ENCODE data around the gene LBH.

The LBH gene

DNA sequence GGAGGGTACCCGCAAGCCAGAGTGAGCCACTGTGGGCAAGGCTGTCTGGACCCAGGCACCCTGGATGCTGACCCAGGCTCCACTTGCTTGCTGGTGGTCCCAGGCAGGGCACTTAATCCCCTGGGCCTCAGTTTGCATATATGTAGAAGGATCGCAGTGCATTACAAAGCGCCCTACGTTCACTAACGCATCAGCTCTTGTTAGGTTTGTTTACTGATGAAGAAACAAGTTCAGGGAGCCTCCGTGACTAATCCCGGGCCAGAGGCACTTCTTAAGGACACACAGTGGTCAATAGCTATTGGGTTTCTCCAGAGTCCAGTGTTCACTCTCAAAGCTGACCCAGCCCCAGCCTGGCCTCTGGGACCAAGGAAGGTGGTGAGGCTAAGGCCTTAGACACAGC lies 70.2 kb downstream of the LBH start:
- Histone ChIP-seq H3K4me1 (ENCODE audit: low read length) (peaks cover 16% of the 10 kb centered on the region), H3K4me2 (ENCODE audit: low read length) (no peak overlapping the region), H3K79me2 (ENCODE audit: low read length) (no peaks in the 10 kb centered on the region), H2AFZ (ENCODE audit: low read depth, low read length) (no peak overlapping the region), H3K9me3 (ENCODE audit: insufficient read depth, low read length) (no peaks in the 10 kb centered on the region), H3K27ac (ENCODE audit: low read length) (no peak overlapping the region), H3K9ac (ENCODE audit: low read length) (no peak overlapping the region), H3K27me3 (ENCODE audit: low read depth, low read length) (peaks cover 65% of the 10 kb centered on the region), H3K36me3 (replicated peaks; ENCODE audit: low read depth, low read length) (no peaks in the 10 kb centered on the region), H4K20me1 (ENCODE audit: insufficient read depth, low read length) (no peaks in the 10 kb centered on the region), H3K4me3 (ENCODE audit: low read length) (no peak overlapping the region)
- TF ChIP-seq, protein P1, sequence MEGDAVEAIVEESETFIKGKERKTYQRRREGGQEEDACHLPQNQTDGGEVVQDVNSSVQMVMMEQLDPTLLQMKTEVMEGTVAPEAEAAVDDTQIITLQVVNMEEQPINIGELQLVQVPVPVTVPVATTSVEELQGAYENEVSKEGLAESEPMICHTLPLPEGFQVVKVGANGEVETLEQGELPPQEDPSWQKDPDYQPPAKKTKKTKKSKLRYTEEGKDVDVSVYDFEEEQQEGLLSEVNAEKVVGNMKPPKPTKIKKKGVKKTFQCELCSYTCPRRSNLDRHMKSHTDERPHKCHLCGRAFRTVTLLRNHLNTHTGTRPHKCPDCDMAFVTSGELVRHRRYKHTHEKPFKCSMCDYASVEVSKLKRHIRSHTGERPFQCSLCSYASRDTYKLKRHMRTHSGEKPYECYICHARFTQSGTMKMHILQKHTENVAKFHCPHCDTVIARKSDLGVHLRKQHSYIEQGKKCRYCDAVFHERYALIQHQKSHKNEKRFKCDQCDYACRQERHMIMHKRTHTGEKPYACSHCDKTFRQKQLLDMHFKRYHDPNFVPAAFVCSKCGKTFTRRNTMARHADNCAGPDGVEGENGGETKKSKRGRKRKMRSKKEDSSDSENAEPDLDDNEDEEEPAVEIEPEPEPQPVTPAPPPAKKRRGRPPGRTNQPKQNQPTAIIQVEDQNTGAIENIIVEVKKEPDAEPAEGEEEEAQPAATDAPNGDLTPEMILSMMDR (IDR thresholded peaks at IDR 0.05; ENCODE audit: low read depth, low read length), result no peak
- TF ChIP-seq EZH2phosphoT487 (IDR thresholded peaks at IDR 0.05; ENCODE audit: low read depth), result no peak

DNA sequence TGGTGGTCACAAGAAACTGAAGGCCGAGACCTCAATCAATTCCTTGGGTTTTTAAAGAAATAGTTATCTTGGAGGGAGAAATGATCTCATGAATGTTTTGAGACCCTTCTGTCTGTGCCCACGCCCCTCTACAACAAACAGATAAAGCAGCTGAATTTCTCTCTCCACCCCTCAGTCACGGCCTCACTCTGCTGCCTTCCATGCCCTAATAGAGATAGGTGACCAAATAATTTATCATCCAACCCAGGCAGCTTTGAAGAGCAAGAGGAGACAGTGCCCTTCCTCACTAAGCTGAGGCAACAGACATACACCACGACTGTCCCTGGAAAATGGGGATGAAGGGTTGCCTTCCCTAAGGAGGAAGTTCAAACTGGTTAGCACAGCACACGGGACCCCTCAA lies 71.2 kb downstream of the LBH start:
- TF ChIP-seq EZH2phosphoT487 (IDR thresholded peaks at IDR 0.05; ENCODE audit: low read depth), result no peak
- TF ChIP-seq, protein P1 (IDR thresholded peaks at IDR 0.05; ENCODE audit: low read depth, low read length), result no peak
- Histone ChIP-seq H3K4me1 (ENCODE audit: low read length) (peaks cover 16% of the 10 kb centered on the region), H3K9me3 (ENCODE audit: insufficient read depth, low read length) (no peaks in the 10 kb centered on the region), H2AFZ (ENCODE audit: low read depth, low read length) (no peak overlapping the region), H3K4me3 (ENCODE audit: low read length) (no peak overlapping the region), H3K9ac (ENCODE audit: low read length) (no peak overlapping the region), H3K79me2 (ENCODE audit: low read length) (no peaks in the 10 kb centered on the region), H3K27ac (ENCODE audit: low read length) (no peak overlapping the region), H4K20me1 (ENCODE audit: insufficient read depth, low read length) (no peaks in the 10 kb centered on the region), H3K36me3 (replicated peaks; ENCODE audit: low read depth, low read length) (no peaks in the 10 kb centered on the region), H3K27me3 (ENCODE audit: low read depth, low read length) (peaks cover 57% of the 10 kb centered on the region), H3K4me2 (ENCODE audit: low read length) (no peak overlapping the region)

DNA sequence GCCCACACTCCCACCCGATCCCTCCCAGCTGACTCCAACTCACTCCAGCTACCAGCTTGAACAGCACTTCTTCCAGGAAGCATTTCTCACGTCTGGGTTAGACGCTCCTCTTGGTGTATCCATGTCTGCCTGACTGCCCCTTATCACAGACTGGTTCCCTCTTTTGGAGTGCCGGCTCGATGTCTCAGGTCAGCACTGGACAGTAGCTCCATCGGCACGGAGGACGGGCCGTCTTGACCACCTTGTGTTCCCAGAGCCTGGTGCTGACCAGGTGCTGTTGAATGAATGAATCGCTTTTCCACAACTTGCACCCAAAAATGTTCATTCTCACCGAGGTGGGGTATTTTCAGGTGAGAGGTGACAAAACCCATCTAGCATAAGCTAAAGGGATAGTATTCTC lies 71.8 kb downstream of the LBH start:
- no peaks in the 10 kb centered on the region for H4K20me1 ChIP-seq (ENCODE audit: insufficient read depth, low read length)
- H3K4me3 ChIP-seq (ENCODE audit: low read length), result no peak overlapping the region
- H3K9ac ChIP-seq (ENCODE audit: low read length), result no peak overlapping the region
- H3K9me3 ChIP-seq (ENCODE audit: insufficient read depth, low read length), result no peaks in the 10 kb centered on the region
- H2AFZ ChIP-seq (ENCODE audit: low read depth, low read length), result no peak overlapping the region
- H3K4me1 ChIP-seq (ENCODE audit: low read length), result peaks cover 11% of the 10 kb centered on the region
- no peak overlapping the region for H3K27ac ChIP-seq (ENCODE audit: low read length)
- H3K79me2 ChIP-seq (ENCODE audit: low read length), result no peaks in the 10 kb centered on the region
- no peak overlapping the region for H3K4me2 ChIP-seq (ENCODE audit: low read length)
- H3K27me3 ChIP-seq (ENCODE audit: low read depth, low read length), result peaks cover 54% of the 10 kb centered on the region
- H3K36me3 ChIP-seq (replicated peaks; ENCODE audit: low read depth, low read length), result no peaks in the 10 kb centered on the region
- TF ChIP-seq EZH2phosphoT487 (IDR thresholded peaks at IDR 0.05; ENCODE audit: low read depth), result no peak
- TF ChIP-seq, protein P1 (IDR thresholded peaks at IDR 0.05; ENCODE audit: low read depth, low read length), result no peak

- Histone ChIP-seq H4K20me1 (ENCODE audit: insufficient read depth, low read length) (no peaks in the 10 kb centered on the region), H3K9me3 (ENCODE audit: insufficient read depth, low read length) (no peaks in the 10 kb centered on the region), H3K79me2 (ENCODE audit: low read length) (no peaks in the 10 kb centered on the region), H3K36me3 (replicated peaks; ENCODE audit: low read depth, low read length) (no peaks in the 10 kb centered on the region), H3K4me1 (ENCODE audit: low read length) (no peaks in the 10 kb centered on the region), H3K4me2 (ENCODE audit: low read length) (no peak overlapping the region), H3K4me3 (ENCODE audit: low read length) (no peak overlapping the region), H3K27me3 (ENCODE audit: low read depth, low read length) (peaks cover 42% of the 10 kb centered on the region), H3K9ac (ENCODE audit: low read length) (no peak overlapping the region), H3K27ac (ENCODE audit: low read length) (no peak overlapping the region), H2AFZ (ENCODE audit: low read depth, low read length) (no peak overlapping the region)
- TF ChIP-seq, protein P1 (IDR thresholded peaks at IDR 0.05; ENCODE audit: low read depth, low read length), result no peak
Observed at GRCh38 chr2:30305235-30305634, 73.9 kb downstream of the LBH start.

All from OCI-LY3 (cell line).